MV-4-11 (cell line): Measurements from ENCODE around the gene ANKH.

Experiments
- DNase-seq: peaks from one replicate; lab custom pipeline; 2025; lab: John Stamatoyannopoulos, UW

ANKH gene

DNA sequence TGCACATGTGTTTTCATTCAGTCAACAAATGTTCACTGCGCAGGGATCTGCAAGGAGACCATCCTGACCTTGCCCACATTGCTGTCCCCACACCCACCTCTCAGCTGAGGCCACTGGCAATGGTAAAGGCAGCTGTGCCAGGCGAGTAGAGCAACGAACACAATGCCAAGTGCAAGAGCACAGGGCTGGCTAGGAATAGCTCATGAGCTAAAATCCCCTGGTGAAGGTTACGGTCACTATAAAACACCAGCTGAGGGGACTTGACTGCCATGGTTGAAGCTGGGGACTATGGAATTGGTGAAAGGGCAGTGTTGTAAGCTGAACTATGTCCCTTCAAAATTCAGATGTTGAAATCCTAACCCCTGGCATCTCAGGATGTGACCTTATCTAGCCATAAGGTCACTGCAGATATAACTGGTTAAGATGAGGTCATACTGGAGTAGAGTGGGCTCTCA lies 111.0 kb downstream of the ANKH start:
- no peak for DNase-seq

DNA sequence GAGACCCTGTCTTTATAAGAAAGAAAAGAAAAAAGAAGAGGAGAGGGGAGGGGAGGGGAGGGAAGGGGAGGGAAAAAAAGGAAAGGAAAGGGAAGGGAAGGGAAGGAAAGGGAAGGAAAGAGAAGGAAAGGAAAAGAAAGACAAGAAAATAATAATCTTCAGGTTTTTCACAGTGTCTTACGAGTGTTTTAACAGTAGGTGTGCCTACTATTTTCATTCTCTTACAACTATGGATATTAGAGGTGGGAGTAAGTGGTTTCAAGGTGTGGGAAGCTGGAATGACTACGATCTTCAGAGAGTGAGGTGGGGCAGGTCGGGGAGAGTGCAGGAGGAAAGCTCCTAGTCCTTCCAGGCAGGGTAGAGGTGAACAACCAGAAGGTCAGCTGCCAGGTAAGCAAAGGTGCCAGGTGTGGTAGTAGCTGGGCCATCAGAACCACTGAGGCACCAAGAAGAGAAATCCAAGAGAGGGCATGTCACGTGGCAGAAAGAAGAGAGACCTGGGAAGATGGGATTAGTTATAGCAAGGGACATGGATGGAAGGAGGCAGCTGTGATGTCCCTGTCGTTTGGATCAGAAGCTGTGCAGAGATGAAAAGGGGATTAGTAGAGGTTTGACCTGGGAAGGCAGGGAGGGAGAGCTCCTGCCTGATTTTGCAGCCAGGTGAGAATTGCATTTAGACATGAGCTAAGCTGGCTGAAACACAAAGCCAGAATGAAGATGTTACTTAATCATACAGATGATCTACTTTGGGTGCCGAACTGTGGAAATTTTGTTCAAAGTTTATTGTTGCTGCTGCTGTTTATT lies 111.6 kb downstream of the ANKH start:
- DNase-seq = no peak

DNA sequence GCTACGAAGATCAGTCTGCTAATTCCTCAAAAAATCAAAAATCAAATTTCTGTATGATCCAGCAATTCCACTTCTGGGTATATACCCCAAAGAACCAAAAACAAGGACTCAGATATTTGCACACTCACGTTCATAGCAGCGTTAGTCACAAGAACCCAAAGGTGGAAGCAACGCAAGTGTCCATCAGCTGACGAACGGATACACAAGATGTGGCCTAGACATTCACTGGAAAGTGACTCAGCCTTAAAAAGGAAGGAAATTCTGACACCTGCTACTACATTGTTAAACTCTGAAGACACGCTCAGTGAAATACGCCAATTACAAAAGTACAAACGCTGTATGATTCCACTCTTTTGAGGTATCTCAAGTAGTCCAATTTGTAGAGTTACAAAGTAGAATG lies 113.7 kb downstream of the ANKH start:
- DNase-seq = peak; percentile 77

DNA sequence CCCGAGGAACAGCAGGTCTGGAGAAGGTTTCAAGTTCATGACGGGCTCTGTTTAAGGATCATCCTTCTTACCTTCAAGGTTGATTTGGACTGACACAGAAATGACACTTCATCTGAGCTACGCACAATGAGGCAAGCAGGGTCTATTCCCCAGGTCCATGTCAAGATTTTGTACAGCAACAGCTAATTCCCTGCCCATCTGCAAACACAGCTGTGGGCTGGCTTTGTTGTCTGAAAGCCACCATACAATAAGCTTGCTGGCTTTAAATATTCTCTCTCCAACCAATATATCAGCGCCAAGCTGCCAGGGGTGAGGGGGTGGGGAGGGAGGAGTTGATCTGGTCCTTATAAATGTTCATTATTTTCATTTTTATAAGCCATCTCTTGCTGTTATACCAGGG lies 115.1 kb downstream of the ANKH start:
- DNase-seq = no peak

DNA sequence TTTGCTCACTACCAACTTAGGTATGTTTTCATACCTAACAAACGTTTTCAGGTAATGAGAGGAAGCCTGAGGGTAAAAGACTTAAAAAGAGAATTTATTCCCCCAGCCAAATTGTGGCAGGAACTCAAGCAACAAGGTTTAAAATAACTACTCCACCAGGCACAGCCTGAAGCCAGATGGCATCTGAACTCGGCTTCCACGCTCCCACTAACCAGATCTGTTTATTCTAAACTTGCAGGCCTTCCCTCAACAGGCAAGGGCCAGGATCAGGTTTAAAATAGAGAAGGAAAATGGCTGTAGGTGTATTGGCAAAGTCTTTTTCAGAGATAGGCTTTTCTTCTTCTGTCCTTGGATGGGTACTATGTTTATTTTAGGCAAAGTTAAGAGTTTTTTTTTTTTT lies 117.6 kb downstream of the ANKH start:
- no peak for DNase-seq

DNA sequence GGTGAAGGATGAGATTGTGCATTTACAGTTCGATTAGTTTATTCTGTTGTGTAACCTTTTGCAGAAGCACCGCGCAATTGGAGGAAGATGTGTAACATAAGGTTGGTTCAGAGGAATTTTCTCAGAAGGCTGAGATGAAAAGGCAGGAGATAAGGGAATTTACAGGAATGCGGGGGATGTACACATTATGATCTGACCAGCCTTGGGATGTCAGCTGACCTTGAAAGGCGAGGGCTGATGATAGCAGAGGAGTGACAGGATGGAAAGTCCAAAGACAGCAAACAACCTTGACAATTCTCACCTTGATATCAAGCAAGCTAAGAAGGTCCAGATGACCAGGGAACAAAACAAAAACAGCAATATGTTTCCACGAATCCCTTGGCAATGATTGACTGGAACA lies 118.3 kb downstream of the ANKH start:
- DNase-seq = no peak

DNA sequence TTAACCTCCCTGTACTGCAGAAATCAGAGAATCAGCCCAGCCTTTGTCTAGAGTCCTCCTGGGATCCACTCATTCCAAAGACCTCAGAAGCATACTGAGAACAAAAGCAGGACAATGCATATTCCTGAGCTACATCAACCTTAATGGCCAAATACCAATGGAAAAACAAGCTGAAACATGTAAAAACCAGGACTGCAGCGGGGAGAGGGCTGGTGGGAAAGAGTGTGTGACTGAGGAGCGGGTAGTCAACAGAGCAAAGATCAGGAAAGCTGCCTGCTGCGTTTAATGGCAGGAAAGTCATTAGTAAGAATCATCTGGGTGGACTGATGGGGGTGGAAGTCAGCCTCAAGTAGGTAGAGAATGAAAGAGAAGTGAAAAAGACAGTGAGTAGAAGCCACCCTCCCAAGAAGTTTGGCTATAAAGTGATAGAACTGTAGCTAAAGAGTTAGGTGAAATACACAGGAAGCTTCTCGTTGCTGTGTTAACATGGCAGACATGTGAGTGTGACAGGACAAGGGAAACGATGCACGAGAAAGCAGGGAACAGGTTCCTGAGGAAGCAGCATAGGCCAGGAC lies 119.0 kb downstream of the ANKH start:
- DNase-seq = no peak

DNA sequence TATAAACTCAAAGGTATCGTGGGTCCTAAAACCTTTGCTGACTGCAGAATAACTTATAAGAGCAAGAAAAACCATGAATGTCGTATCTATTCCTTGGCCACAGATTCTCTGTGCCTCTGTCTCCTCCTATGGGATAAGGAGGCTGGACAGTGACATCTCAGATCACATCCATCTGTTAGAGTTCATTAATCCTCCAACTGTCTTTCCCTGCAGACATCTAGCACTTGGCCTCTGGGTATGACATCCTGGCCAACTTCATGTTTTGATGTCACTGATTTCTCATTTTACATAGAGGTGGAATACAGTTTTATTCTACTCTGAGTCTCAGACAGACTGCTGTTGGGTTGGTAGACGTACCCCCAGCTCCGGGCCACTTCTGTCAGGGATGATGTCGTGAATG lies 120.9 kb downstream of the ANKH start:
- no peak for DNase-seq

DNA sequence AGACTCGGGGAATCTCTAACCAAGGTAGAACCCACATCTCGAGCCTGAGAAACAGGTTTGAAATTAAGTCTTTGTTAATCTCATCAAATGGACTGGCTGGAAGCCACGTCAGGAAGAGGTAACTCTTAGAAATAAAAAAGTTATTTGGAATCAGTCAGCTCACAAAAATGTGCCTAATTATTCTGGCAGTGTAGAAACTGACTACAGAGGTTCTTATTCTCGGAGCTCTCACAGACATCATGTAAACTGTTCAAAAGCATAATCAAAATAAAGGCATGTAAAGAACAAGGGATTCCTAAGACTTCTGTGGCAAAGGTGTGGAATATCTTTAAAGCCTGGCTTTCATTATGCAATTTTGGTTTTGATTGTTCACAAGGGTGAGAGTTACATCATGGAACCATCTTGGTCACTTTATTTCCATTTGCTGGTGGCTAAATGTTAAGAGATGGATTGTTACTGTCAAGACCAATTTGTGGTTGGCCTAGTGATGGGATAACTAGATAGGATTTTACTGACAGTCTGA lies 121.9 kb downstream of the ANKH start:
- DNase-seq = no peak

DNA sequence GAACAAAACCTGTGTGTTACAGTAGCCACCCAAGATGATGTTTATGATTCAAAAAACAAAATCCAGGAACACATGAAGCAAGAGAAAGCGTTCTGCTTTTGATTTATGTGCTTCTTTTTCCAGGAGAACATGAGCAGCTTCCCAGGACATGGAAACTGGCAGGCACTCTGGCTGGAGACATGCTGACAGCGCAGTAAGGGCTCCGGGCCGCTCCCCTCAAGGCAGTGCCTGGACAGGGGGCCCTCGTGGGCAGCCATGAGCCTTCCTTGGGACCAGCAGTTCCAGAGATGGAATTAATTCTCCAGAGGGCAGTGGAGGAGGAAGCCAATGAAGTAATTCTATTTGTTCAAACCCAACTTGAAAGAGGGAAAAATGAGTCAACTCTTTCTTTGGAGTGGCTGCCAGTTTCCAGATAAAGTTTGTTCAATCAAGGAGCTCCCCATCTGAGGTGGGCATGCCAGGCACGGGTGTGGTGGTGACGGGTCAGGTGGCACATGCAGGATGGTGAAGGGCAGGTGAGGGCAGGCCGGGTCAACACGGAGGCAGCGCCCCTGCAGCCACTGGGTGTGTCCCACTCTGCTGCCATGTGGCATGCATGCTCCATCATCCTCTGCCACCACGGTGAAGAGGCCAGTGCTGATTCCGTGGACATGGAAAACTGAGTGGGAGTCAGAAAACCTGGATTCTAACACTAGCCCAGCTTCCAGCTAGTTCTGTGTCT lies 123.2 kb downstream of the ANKH start:
- no peak for DNase-seq

DNA sequence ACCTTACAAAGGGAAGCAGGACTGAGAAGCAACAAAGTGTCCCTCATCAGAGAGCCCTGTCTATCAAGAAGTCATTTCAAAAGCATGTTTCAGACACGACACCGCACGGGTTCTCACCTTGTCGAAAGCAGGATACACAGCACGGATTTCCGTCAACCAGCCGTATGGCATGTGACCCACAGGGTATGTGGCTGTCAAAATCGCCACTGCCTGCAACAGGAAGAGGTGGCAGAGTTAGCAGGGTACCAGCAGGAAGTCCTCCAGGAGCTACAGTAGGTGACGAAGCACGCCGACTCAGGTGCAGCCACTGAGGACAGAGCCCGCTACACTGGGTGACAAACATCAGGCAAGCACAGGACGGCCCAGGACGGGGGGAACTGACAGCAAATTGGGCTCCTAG lies 125.8 kb downstream of the ANKH start:
- no peak for DNase-seq

DNA sequence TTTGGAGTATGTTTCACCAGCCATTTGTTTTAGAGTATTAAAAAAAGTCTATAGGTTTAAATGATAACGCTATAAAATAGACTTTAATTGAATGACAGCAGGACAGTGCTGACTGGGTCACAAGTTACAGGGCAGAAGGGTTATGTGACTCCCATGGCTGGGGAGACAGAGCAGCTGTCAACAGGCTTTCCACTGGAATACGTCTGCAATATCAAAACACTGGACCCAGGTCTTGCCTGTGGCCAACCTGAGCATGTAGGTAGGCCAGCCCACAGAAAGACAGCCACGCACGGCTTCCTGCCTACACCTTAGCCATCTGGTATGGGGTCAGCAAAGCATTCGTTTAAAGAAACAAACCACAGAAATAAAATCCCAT lies 126.4 kb downstream of the ANKH start:
- DNase-seq = no peak

DNA sequence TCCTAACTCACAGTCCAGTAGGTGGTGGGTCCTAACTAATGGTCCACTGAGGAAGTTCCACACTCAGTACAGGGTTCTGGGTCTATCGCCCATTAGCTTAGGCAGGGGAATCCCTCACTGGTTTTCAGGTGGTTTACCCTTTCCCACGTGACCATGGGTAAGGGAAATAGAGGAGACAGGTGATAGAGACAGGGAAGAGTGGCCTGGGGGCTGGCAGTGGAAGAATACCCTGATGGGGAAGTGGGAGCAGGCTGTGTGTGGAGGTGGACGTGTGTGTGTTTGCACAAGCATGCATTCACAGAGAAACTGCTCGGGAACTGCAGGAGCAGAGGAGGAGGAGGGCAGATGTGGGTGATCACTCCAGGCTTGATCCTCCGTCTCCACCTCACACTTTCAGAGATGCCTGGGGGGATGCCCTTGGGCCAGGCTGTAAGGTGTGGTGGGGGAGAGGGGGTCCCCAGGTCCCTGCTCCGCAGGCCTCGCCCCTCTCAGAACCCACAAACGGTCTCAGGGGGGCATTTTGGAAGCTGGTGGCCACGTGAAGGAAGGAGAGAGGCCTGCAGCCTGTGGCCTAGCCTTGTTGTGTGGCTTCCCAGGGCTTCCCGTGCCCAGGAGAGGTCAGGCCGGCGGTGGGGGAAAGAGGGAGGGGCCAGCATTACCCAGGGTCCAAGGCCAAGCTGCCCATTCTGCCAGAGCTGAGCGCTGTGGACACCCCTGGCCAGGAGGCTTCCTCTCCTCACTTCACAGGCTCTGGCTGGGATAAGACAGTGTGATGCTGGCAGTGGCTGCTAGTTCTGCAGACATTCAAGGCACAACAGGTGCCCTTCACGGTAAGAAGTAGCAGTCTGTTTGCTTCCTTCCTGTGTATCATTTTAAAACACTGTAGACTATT lies 127.0 kb downstream of the ANKH start:
- no peak for DNase-seq

DNA sequence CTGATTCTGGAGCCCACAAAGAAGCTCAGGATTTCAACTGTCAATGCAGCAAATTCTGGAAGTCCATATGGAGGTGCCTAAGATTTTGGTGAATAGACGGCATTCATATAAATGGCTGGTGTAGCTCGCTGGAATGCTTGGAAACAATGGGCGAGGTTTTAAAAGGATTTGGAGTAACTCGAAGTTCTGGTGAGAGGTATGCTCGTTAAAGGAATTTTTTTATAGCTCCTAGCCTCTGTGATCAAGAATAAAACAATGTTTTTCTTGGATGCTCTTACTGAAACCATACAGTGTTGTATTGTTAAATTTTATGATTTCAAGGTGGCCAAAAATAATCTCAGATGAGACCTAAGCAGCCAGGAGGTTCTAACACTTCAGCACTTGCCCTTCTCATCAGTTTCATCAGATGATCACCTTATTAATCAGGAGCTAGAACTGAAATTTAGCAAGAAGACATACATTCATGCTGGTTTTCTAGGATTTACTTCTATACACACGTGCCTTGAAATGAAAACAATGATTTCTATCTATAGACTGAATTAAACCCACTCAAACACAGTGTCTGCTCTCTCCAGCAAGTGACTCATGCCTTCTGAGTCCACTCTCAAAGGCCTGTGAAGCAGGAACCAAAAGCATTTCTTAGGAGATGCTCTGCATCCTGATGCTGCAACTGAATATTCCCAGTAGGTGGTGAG lies 127.8 kb downstream of the ANKH start:
- no peak for DNase-seq

DNA sequence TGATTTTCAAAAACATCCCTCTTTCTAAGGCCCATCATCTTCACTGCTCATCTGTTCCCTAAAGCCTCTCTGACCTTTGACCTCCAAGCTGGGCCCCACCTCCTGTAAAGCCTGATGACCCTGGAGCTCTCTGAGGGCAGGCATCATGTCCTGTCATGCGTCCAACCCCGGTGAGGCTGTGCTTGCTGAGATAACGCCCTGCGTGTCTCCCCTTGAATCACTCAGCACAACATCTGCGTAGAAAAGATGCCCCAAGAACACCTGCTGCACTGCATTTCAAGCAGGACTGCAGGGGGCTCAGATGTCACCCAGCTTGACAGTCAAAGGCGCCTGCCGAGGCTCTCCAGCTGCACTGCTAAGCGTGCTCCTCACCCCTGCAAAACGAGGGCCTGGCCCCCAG lies 129.1 kb downstream of the ANKH start:
- no peak for DNase-seq

DNA sequence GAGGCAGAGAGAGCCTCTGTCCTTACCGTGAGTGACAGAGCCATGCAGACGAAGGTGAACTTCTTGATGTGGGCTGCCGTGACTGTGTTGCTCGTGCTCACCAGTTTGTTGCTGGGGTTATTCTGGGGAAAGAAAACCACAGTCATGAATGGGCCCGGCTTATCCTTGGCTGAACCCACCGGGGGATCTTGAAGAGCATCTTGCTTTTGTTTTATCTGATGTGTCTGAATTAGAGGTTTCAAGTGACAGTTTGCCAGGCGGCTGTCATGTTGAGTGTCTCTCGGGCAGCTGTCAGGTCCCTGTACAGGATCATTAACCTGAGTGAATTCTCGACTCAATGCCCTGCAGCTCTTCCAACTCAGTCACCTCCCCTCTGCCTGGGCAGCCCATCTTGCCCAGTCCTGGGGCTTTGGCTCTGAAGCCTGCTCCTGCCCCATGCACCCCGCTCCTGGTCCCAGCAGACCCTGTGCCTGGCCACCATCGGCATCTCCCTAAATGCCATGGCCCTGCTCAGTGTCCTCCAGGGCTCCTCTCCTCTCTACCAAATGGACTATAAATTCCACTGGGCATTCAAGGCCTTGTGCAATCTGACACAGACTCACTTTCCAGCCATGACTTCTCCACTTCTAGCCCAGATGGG lies 129.7 kb downstream of the ANKH start:
- no peak for DNase-seq

DNA sequence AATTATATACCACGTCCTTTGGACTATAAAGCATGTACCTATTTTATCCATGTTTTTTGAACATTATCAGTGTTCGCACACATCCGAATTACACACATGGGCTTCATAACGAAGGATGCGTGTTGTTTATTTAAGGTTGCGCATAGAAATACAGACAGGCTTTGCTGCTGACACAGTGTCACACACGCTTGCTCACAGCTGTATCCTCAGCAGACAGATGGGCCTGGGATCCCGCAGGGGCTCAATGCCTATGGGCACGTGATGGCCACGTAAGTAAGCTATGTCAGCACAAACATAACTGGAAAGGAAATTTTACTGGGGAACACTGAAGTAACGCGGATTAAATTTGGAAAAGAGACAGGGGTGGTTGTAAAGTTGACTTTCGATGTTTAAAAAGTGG lies 130.4 kb downstream of the ANKH start:
- no peak for DNase-seq

DNA sequence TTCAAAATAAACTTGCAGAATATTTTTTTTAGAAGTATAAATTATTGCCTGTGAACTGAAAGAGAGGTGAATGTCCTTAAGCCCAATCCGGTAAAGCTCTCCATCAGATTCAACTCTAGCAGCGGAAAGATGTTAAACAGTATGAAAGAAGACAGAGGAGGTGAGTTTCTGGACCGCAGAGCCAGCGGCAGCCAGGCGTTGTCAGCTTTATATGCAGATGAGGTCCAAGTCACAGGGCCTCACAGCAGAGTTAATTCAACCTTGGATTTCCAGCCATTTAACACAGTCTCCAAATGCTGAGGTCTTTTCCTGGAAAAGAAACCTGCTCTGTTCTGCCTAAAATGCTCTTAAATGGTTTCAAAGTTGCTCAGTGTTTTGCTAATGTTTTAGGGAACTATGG lies 131.6 kb downstream of the ANKH start:
- no peak for DNase-seq

DNA sequence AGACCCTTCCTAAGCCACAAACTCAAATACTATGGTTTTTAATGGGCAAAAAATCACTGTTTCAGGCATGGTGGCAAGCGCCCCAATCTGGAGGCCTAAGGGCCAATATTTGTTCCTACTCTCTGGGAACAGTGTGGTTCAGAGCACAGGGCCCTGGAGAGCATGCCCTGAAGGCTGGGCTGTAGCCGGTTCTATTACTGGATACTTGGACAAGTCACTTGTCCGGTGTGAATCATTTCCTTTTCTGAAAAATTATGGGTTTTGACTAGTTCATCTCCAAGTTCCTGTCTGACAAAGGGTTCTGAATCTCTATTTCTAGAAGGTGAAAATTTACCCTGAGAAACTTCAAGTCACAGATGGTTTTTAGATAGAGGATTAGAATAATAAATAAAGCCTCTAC lies 132.0 kb downstream of the ANKH start:
- DNase-seq = peak; percentile 70

DNA sequence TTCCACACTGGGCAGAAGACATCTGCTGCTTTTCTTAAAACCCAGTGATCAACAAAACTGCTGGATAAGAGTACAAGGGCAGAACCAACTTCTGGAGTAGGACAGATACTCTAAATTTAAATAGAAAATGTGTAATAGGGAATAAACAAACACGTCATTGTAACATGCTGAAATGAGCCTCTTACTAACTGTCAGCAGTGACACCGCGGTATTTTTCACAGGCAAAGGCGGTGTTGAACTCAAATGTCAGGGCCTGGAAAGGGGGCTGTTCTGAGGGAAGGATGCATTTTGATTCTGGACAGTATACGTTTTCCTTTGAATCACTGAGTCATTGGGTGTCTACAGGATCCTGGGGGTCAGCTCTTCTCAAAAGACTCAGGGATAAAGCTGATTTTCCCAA lies 133.5 kb downstream of the ANKH start:
- DNase-seq = no peak

DNA sequence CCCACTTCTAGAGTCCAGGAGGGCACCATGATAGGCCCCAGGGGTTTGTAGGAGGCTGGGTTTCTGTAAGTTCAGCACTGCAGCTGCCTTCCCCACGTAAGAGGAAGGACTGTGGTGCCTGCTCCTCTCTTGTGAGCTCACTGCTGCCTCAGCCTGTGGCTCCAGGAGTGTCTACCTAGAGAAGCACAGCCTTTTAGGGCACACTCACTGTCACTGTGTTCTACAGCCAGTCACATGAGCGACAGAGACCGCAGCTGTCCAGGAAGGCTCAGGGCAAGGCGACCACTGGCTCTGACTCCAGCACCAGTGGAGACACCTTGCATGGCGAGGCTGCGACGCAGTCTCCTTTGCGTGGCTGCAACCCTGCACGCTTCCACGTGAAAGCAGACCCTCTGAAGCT lies 134.3 kb downstream of the ANKH start:
- DNase-seq = peak; percentile 19
